ENCODE data around the gene NUDCD3.

- TF ChIP-seq, protein P1, sequence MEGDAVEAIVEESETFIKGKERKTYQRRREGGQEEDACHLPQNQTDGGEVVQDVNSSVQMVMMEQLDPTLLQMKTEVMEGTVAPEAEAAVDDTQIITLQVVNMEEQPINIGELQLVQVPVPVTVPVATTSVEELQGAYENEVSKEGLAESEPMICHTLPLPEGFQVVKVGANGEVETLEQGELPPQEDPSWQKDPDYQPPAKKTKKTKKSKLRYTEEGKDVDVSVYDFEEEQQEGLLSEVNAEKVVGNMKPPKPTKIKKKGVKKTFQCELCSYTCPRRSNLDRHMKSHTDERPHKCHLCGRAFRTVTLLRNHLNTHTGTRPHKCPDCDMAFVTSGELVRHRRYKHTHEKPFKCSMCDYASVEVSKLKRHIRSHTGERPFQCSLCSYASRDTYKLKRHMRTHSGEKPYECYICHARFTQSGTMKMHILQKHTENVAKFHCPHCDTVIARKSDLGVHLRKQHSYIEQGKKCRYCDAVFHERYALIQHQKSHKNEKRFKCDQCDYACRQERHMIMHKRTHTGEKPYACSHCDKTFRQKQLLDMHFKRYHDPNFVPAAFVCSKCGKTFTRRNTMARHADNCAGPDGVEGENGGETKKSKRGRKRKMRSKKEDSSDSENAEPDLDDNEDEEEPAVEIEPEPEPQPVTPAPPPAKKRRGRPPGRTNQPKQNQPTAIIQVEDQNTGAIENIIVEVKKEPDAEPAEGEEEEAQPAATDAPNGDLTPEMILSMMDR (IDR thresholded peaks at IDR 0.05): no peak
- no peak for TF ChIP-seq EP300 (IDR thresholded peaks at IDR 0.05)
- TF ChIP-seq POLR2A (IDR thresholded peaks at IDR 0.05): no peak
Observed at GRCh38 chr7:44338600-44338999, 151.9 kb downstream of the NUDCD3 start.
